ENCODE measurements around the gene KRT81.

GRCh38 chr12:52261208-52261484 is 30.2 kb downstream of the KRT81 start:
- no peak for TF ChIP-seq POLR2A (IDR thresholded peaks at IDR 0.05)
- TF ChIP-seq, protein P1, sequence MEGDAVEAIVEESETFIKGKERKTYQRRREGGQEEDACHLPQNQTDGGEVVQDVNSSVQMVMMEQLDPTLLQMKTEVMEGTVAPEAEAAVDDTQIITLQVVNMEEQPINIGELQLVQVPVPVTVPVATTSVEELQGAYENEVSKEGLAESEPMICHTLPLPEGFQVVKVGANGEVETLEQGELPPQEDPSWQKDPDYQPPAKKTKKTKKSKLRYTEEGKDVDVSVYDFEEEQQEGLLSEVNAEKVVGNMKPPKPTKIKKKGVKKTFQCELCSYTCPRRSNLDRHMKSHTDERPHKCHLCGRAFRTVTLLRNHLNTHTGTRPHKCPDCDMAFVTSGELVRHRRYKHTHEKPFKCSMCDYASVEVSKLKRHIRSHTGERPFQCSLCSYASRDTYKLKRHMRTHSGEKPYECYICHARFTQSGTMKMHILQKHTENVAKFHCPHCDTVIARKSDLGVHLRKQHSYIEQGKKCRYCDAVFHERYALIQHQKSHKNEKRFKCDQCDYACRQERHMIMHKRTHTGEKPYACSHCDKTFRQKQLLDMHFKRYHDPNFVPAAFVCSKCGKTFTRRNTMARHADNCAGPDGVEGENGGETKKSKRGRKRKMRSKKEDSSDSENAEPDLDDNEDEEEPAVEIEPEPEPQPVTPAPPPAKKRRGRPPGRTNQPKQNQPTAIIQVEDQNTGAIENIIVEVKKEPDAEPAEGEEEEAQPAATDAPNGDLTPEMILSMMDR (IDR thresholded peaks at IDR 0.05): no peak

Measured in Peyer's patch (tissue), 4 donors.